ENCODE data around the gene KDM4B.

DNA sequence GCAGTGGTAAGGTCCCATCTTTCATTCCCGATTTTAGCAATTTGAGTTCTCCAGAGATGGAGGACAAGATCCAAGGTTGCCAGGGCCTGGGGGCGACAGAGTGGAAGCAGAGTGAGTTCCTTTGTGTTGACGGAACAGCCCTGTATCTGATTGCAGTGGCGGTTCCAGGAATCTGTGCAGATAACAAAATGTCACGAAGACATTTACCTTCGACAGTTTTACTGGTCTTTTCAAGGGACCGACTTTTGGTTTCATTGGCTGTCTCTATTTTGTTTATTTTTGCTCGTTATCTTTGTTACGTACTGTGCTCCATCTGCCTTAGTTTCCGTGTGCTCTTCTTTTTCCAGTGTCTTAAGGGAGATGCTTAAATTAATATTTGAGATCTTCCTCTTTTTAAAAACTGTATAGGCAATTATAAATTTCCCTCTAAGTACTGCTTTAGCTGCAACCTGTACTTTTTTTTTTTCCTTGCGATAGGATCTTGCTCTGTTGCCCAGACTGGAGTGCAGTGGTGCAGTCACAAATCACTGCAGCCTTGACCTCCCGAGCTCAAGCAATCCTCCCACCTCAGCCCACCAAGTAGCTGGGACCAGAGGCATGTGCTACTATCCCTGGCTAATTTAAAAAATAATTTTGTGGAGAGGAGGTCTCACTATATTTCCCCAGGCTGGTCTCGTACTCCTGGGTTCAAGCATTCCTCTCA, 23.2 kb downstream of the KDM4B start:
- TF ChIP-seq, protein P1, sequence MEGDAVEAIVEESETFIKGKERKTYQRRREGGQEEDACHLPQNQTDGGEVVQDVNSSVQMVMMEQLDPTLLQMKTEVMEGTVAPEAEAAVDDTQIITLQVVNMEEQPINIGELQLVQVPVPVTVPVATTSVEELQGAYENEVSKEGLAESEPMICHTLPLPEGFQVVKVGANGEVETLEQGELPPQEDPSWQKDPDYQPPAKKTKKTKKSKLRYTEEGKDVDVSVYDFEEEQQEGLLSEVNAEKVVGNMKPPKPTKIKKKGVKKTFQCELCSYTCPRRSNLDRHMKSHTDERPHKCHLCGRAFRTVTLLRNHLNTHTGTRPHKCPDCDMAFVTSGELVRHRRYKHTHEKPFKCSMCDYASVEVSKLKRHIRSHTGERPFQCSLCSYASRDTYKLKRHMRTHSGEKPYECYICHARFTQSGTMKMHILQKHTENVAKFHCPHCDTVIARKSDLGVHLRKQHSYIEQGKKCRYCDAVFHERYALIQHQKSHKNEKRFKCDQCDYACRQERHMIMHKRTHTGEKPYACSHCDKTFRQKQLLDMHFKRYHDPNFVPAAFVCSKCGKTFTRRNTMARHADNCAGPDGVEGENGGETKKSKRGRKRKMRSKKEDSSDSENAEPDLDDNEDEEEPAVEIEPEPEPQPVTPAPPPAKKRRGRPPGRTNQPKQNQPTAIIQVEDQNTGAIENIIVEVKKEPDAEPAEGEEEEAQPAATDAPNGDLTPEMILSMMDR (conservative IDR thresholded peaks at IDR 0.05 in 1 of 2, IDR thresholded peaks at IDR 0.05 in 1 of 2; ENCODE audit: low read depth in 1 of 2, low read length in 2 of 2), result no peak
- no peak for TF ChIP-seq EZH2 (IDR thresholded peaks at IDR 0.05; ENCODE audit: low read length, missing control alignments)
